Fibroblast of villous mesenchyme (primary cell): ENCODE measurements around the gene BMAL1. TPM values are rescaled to one million over a fixed set of nuclear protein-coding genes. Genes with fewer than 3 reads are reported as not detected.

Experiments used
- DNase-seq: peaks from one replicate; pipeline ENCODE4 v3.0.0-alpha.2; 2010; ENCODE audit warnings: low read depth
- H3K4me3 ChIP-seq: 2 replicates; pipeline ENCODE4 v1.5.1; 2011; ENCODE audit warnings: low read depth, mild to moderate bottlenecking, low read length
- CTCF ChIP-seq: IDR thresholded peaks from 2 replicates; pipeline ENCODE4 v1.5.1; 2012; ENCODE audit warnings: low read depth, mild to moderate bottlenecking, low read length; ENCODE audit not compliant: insufficient read depth
- total RNA-seq: library from RNA; depleted of rRNA; stranded (reverse); fragments of >200 nt; gene quantifications from 2 replicates; pipeline ENCODE4 v1.2.3, GENCODE V29; 2012

The BMAL1 gene
- total RNA-seq, 1 donor, result 10.4 TPM

GRCh38 chr11:13338019-13338426 is 60.4 kb downstream of the BMAL1 start:
- DNase-seq, result peak; percentile 76
- peak overlapping the region; percentile 47 for H3K4me3 ChIP-seq
- TF ChIP-seq CTCF, result no peak

- H3K4me3 ChIP-seq, result peak overlapping the region; percentile 47
- TF ChIP-seq CTCF, result no peak
- peak; percentile 60 for DNase-seq
These were observed 61.0 kb downstream of the BMAL1 start for GRCh38 chr11:13338427-13339069.

- no peak overlapping the region for H3K4me3 ChIP-seq
- peak; percentile 92 for DNase-seq
- TF ChIP-seq CTCF, result no peak
These were observed 61.9 kb downstream of the BMAL1 start for GRCh38 chr11:13339195-13340153.

GRCh38 chr11:13341026-13341425 is 63.4 kb downstream of the BMAL1 start:
- TF ChIP-seq CTCF, result no peak
- H3K4me3 ChIP-seq, result no peak overlapping the region
- no peak for DNase-seq

GRCh38 chr11:13343067-13343466 is 65.5 kb downstream of the BMAL1 start:
- TF ChIP-seq CTCF, result no peak
- no peak overlapping the region for H3K4me3 ChIP-seq
- DNase-seq, result no peak

- peak; percentile 87 for TF ChIP-seq CTCF
- H3K4me3 ChIP-seq, result no peak overlapping the region
- DNase-seq, result peak; percentile 76
These were observed 66.5 kb downstream of the BMAL1 start for GRCh38 chr11:13343931-13344717.
